Calu3 (cell line): ENCODE measurements around the gene CRYBG1. TPM values are rescaled to one million over a fixed set of nuclear protein-coding genes. Genes with fewer than 3 reads are reported as not detected.

Source experiments
- BruUV-seq: library from RNA; stranded (reverse); fragments of 400-500 nt; replicated peaks from 2 replicates; lab custom pipeline; 2021; lab: Mats Ljungman, UMichigan
- CTCF ChIA-PET: fragments of 300-600 bp; sonication (Branson Sonifier 250); formaldehyde crosslinking; loops from one replicate; lab custom pipeline; 2022; ENCODE audit warnings: antibody characterized with exemption; lab: Charles Lee
- DNase-seq: peaks from one replicate; pipeline ENCODE4 v3.0.0; 2022
- H3K27ac Mint-ChIP-seq: one replicate; pipeline ENCODE4 v1.8.0; 2022; ENCODE audit warnings: mixed read lengths; ENCODE audit not compliant: unreplicated experiment
- H3K27me3 Mint-ChIP-seq: one replicate; pipeline ENCODE4 v1.8.0; 2022; ENCODE audit warnings: mixed read lengths; ENCODE audit not compliant: unreplicated experiment
- H3K36me3 Mint-ChIP-seq: one replicate; pipeline ENCODE4 v1.8.0; 2022; ENCODE audit warnings: mild to moderate bottlenecking, moderate library complexity, mixed read lengths; ENCODE audit not compliant: insufficient read depth, unreplicated experiment
- H3K4me1 Mint-ChIP-seq: one replicate; pipeline ENCODE4 v1.8.0; 2022; ENCODE audit warnings: mild to moderate bottlenecking, low read depth, mixed read lengths; ENCODE audit not compliant: unreplicated experiment
- H3K4me3 Mint-ChIP-seq: one replicate; pipeline ENCODE4 v1.8.0; 2022; ENCODE audit warnings: mild to moderate bottlenecking, low read depth, moderate library complexity, mixed read lengths; ENCODE audit not compliant: unreplicated experiment
- H3K9me3 Mint-ChIP-seq: one replicate; pipeline ENCODE4 v1.8.0; 2022; ENCODE audit warnings: low read depth, mixed read lengths; ENCODE audit not compliant: unreplicated experiment
- CTCF ChIP-seq: fragments of 200-600 bp; IDR thresholded peaks from one replicate; pipeline ENCODE4 v1.8.0; 2022; ENCODE audit warnings: antibody characterized with exemption; ENCODE audit not compliant: unreplicated experiment
- intact Hi-C: fragments of 100-400 bp; cut with micrococcal nuclease; formaldehyde crosslinking; loops from one replicate; pipeline ENCODE4 v1.10.0; 2022; ENCODE audit not compliant: unreplicated experiment
- total RNA-seq: library from RNA; stranded (reverse); gene quantifications from 2 replicates; pipeline ENCODE4 v1.2.3, GENCODE V29; 2022

Gene CRYBG1
- total RNA-seq, 1 experiment from 2014 or later: 40.7 TPM

DNA sequence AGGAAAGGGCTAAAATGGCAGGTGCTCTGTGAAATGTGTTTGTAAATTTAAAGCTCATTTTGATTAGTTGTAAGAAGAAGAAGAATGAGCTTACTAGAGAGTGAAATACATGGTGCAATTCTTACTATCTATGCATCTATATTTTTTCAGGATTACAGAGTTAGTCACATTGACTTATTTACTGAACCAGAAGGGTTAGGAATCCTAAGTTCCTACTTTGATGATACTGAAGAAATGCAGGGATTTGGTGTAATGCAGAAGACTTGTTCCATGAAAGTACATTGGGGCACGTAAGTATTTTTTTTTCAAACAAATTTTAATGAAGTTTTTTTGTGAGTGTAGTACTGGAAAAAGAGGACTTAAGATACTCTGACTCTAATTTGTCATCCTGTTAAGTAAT lies 169.5 kb downstream of the CRYBG1 start:
- DNase-seq: no peak
- CTCF ChIA-PET: no interaction called here
- Mint-ChIP-seq H3K4me3 (no peak overlapping the region), H3K9me3 (no peaks in the 10 kb centered on the region), H3K27ac (peak overlapping the region; percentile 64), H3K36me3 (peaks cover 23% of the 10 kb centered on the region), H3K27me3 (no peaks in the 10 kb centered on the region), H3K4me1 (peaks cover 64% of the 10 kb centered on the region)
- no peak for TF ChIP-seq CTCF
- BruUV-seq: no TSS peak
- intact Hi-C loops: loop anchor here (2.0 kb wide), 1 partner anchor 15 kb away; no protein-coding TSS in a partner anchor

- BruUV-seq: no TSS peak
Observed at GRCh38 chr6:106530502-106530901, 170.0 kb downstream of the CRYBG1 start.

GRCh38 chr6:106533054-106533453 lies 172.5 kb downstream of the CRYBG1 start:
- CTCF ChIA-PET: no interaction called here
- no peak for TF ChIP-seq CTCF
- Mint-ChIP-seq H3K36me3 (peaks cover 30% of the 10 kb centered on the region), H3K9me3 (no peaks in the 10 kb centered on the region), H3K4me3 (no peak overlapping the region), H3K27me3 (no peaks in the 10 kb centered on the region), H3K4me1 (peaks cover 54% of the 10 kb centered on the region), H3K27ac (peak overlapping the region; percentile 6)
- intact Hi-C loops: no loop called here
- no TSS peak for BruUV-seq
- no peak for DNase-seq

More at GRCh38 chr6:106530502-106530901, 170.0 kb downstream of the CRYBG1 start:
- TF ChIP-seq CTCF: no peak
- no peaks in the 10 kb centered on the region for H3K27me3 Mint-ChIP-seq
- CTCF ChIA-PET: no interaction called here
- intact Hi-C loops: loop anchor here (2.0 kb wide), 1 partner anchor 16 kb away; no protein-coding TSS in a partner anchor
- DNase-seq: no peak
- peaks cover 19% of the 10 kb centered on the region for H3K36me3 Mint-ChIP-seq
- peaks cover 60% of the 10 kb centered on the region for H3K4me1 Mint-ChIP-seq
- H3K4me3 Mint-ChIP-seq: no peak overlapping the region
- peak overlapping the region; percentile 64 for H3K27ac Mint-ChIP-seq
- no peaks in the 10 kb centered on the region for H3K9me3 Mint-ChIP-seq

DNA sequence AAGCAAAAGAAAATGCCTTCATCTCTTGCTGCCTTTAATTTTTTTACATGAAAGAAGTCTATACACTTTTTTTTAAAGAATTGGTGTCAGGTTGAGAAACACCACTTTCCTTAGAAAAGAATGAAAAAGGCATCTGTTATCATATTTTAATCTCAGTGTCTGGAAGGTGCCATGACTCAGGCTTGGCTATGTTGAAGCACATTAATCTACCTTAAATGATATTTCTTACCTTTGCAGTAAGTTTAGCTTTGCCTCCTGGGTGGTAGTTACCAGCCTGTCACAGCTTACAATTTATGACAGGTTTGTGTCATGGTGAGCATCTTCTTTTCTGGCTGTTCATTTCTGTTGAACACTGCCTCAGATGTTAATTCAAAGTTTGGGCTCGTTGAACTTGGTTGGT lies 173.5 kb downstream of the CRYBG1 start:
- DNase-seq: no peak
- Mint-ChIP-seq H3K36me3 (peaks cover 34% of the 10 kb centered on the region), H3K4me3 (no peak overlapping the region), H3K27me3 (no peaks in the 10 kb centered on the region), H3K4me1 (peaks cover 46% of the 10 kb centered on the region), H3K9me3 (no peaks in the 10 kb centered on the region), H3K27ac (no peak overlapping the region)
- no TSS peak for BruUV-seq
- CTCF ChIA-PET: interaction anchor here (0.7 kb wide), 1 partner anchor 14 kb away, joined by 3 read pairs; no protein-coding TSS in a partner anchor
- intact Hi-C loops: no loop called here
- no peak for TF ChIP-seq CTCF
